ENCODE results near the gene KCNJ6.

GRCh38 chr21:37670883-37671282 is 245.4 kb downstream of the KCNJ6 start:
- TF ChIP-seq CTCF (IDR thresholded peaks at IDR 0.05; ENCODE audit: insufficient read depth, low read depth, low read length) (no peak), EZH2 (IDR thresholded peaks at IDR 0.05; ENCODE audit: insufficient read depth, low read length) (no peak)

Measured in astrocyte (in vitro differentiated cells and primary cell).